ENCODE results near the gene DPP6. TPM values are rescaled to one million over a fixed set of nuclear protein-coding genes. Genes with fewer than 3 reads are reported as not detected.
"Not testable (repeated sequence)": the region's sequence is repeated elsewhere in the genome, so short reads cannot be mapped to it uniquely, and the experiment has no call there.

Gene DPP6
- total RNA-seq, 1 donor from 2014 or later, result not detected

DNA sequence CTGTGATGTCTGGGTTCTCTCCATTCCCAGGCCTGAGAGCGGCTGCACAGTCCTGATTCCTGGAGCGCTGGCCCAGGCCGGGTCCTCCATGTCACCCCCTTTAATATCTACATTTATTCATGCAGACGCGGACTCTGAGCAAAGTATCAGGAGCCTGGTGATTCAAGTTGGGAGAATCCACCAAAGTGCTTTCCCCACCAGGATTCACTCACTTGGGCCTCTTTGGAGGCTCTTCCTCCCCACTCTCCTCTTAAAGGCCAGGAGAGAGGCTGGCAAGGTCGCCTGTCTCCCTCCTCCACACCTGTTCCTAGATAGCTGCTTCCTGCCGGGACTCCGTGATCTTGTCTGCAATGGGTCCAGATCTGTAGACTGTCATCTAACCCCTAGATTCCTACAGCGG, 98.5 kb downstream of the DPP6 start:
- H3K4me3 Mint-ChIP-seq; DNase-seq; intact Hi-C loops (cut with micrococcal nuclease); H3K27me3 Mint-ChIP-seq; H3K36me3 Mint-ChIP-seq (ENCODE audit: low read depth); H3K9me3 Mint-ChIP-seq; H3K27ac Mint-ChIP-seq; H3K4me1 Mint-ChIP-seq: not testable (repeated sequence)

DNA sequence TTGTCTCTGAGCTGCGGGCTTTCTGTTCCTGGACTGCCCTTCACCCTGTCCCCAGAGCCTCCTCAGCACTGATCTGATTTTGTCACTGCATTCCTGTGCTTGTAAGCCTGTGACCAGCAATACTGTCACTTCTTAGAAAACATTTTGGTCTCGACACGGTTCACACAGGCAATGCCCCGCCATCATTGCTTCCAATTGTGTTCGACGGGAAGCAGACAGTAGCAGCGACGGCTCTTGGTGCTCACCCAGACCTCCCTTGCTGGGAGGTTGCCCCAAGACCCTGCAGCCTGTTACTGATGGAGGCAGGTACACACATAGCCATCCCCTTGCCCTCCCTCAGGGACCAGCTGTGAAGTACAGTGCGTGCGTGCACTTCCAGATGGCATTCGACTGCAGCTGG, 99.1 kb downstream of the DPP6 start:
- H3K4me1 Mint-ChIP-seq; H3K36me3 Mint-ChIP-seq (ENCODE audit: low read depth); intact Hi-C loops (cut with micrococcal nuclease); H3K4me3 Mint-ChIP-seq; DNase-seq; H3K27me3 Mint-ChIP-seq; H3K9me3 Mint-ChIP-seq; H3K27ac Mint-ChIP-seq: not testable (repeated sequence)

DNA sequence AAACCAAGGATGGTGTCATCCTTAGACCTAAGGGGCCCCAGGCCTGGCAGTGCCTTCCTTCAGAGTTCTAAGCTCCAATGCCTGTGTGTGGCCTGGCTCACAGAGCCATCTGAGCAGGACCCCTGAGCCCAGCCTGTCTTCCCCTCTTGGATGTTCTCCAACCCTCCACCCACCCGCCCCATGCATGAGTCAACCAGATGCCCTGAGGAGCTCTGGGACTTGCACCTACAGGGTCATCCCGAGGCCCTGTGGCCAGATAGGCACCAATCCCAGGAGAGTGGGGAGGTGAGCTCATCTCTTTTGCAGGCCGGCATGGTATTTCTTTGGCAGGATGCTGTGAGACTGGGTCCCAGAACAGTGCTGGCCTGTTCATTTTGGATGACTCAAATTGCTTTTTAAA, 103.7 kb downstream of the DPP6 start:
- intact Hi-C loops (cut with micrococcal nuclease); H3K4me3 Mint-ChIP-seq; H3K27ac Mint-ChIP-seq; H3K4me1 Mint-ChIP-seq; H3K9me3 Mint-ChIP-seq; H3K27me3 Mint-ChIP-seq; H3K36me3 Mint-ChIP-seq (ENCODE audit: low read depth); DNase-seq: not testable (repeated sequence)

DNA sequence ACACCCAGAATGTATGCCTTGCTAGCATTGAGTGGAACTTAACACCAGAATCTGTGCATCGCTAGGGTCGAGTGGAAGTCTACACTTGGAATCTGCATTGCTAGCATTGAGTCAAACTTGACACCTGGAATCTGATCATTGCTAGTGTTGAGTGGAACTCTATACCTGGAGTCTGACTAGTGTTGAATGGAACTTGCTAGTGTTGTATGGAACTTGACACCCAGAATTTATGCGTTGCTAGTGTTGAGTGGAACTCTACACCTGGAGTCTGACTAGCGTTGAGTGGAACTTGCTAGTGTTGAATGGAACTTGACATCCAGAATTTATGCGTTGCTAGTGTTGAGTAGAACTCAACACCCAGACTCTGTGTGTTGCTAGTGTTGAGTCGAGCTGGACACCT, 110.7 kb downstream of the DPP6 start:
- DNase-seq; H3K4me1 Mint-ChIP-seq; H3K27ac Mint-ChIP-seq; H3K9me3 Mint-ChIP-seq; H3K36me3 Mint-ChIP-seq (ENCODE audit: low read depth); H3K4me3 Mint-ChIP-seq; H3K27me3 Mint-ChIP-seq; intact Hi-C loops (cut with micrococcal nuclease): not testable (repeated sequence)

DNA sequence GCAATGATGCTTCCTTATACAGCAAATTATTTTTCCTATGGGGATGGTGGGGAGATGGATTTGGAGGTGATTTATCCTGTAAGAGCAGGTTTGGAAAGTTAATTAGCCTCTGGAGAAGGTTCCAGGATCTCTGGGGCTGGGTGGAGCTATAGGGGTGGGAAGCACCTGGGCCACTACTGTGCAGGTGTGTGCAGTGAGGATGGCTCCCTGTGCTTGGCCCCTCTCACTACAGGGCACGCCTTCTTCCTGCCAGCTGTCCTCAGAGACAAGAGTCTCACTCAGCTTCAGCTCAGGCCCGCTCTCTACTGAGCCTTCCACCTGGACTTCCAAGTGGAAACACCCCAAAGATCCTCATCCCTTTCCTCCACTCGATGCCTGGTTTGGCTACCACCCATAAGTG, 111.4 kb downstream of the DPP6 start:
- H3K36me3 Mint-ChIP-seq (ENCODE audit: low read depth); H3K4me1 Mint-ChIP-seq; intact Hi-C loops (cut with micrococcal nuclease); H3K4me3 Mint-ChIP-seq; H3K27ac Mint-ChIP-seq; H3K27me3 Mint-ChIP-seq; H3K9me3 Mint-ChIP-seq; DNase-seq: not testable (repeated sequence)

DNA sequence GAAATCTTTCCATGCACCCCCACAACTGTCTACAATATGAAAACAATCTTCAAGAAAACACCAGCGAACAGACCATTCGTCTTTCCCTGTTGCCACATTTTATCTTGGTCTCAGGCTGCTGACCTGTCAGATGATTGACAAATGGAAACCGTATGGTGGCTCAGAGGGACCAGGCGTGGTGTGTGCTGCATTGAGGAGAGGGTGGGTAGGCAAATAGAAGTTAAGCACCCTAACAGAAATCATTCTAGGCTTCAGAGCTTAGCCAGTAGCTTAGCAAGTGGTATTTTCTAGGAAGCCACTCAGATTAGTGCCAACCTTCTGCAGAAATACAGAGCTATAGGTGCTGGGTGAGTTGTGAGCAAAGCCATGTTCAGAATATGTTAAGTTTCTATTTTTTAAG, 114.9 kb downstream of the DPP6 start:
- H3K27ac Mint-ChIP-seq, result no peak overlapping the region
- no peaks in the 10 kb centered on the region for H3K36me3 Mint-ChIP-seq (ENCODE audit: low read depth)
- intact Hi-C loops (cut with micrococcal nuclease), result no loop called here
- no peaks in the 10 kb centered on the region for H3K4me1 Mint-ChIP-seq
- H3K27me3 Mint-ChIP-seq, result no peaks in the 10 kb centered on the region
- no peak overlapping the region for H3K4me3 Mint-ChIP-seq
- H3K9me3 Mint-ChIP-seq, result peaks cover 4% of the 10 kb centered on the region
- DNase-seq, result no peak

DNA sequence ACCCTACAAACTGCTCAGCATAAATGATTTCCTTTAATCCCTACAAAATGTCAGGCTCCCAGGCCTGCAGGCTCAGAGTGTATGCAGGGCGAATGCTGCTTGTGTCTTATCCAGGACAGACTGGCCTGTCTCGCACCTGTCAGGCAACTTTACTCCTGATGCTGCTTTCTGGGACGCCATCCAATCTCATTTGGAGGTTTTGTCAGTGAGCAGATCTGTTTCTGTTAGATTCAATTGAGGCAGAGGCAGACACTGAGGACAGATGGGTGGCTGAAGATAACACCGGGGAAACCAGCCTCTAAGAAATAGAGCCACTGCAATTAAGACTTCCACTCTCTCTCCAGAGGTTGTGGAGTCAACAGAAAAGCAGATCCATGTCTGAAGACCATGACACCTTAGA, 115.6 kb downstream of the DPP6 start:
- H3K27ac Mint-ChIP-seq, result no peak overlapping the region
- H3K36me3 Mint-ChIP-seq (ENCODE audit: low read depth), result no peaks in the 10 kb centered on the region
- no peak for DNase-seq
- H3K4me1 Mint-ChIP-seq, result no peaks in the 10 kb centered on the region
- H3K27me3 Mint-ChIP-seq, result no peaks in the 10 kb centered on the region
- peaks cover 4% of the 10 kb centered on the region for H3K9me3 Mint-ChIP-seq
- no peak overlapping the region for H3K4me3 Mint-ChIP-seq
- intact Hi-C loops (cut with micrococcal nuclease), result no loop called here

DNA sequence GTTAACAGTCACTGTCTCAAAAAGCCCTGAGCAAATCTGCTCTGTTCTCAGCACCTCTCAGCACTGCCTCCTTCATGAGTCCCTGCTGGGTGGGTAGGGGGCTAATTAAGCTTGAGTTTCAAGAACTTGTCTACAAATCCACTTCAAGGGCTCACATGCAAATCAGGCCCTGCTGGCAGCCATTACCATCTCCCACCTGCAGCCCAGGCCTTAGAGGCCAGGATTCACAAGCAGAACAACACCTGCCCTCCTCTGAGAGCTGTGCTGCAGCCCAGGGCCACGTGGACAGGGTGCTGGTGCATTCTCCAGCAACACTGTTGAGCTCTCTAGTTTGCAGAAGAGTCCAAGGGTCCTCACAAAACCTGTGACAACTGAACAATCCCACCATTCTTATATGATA, 119.2 kb downstream of the DPP6 start:
- no peak overlapping the region for H3K4me3 Mint-ChIP-seq
- H3K36me3 Mint-ChIP-seq (ENCODE audit: low read depth), result no peaks in the 10 kb centered on the region
- no peaks in the 10 kb centered on the region for H3K4me1 Mint-ChIP-seq
- peaks cover 4% of the 10 kb centered on the region for H3K9me3 Mint-ChIP-seq
- no peak overlapping the region for H3K27ac Mint-ChIP-seq
- intact Hi-C loops (cut with micrococcal nuclease), result no loop called here
- H3K27me3 Mint-ChIP-seq, result no peaks in the 10 kb centered on the region
- DNase-seq, result no peak

DNA sequence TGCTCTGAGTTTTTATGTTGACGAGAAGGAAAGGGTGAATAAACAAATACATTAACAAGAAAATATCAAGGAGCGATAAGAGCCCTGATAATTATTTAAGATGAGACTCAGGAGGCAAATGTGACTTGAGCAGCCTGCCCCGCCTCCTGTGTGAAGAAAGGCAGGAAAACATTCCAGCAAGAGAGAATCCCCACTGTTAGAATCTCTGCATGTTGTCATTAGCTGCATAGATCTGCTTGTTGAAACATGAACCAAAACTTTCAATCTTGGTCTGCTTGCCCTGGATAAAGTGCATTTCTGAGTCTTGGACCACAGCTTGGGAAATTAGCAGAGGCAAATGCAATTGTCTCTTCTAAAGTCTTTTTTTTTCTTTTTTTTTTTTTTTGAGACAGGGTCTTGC, 120.0 kb downstream of the DPP6 start:
- Mint-ChIP-seq H3K36me3 (ENCODE audit: low read depth) (no peaks in the 10 kb centered on the region), H3K27ac (no peak overlapping the region), H3K9me3 (peaks cover 4% of the 10 kb centered on the region), H3K4me1 (no peaks in the 10 kb centered on the region), H3K4me3 (no peak overlapping the region), H3K27me3 (no peaks in the 10 kb centered on the region)
- intact Hi-C loops (cut with micrococcal nuclease), result no loop called here
- DNase-seq, result no peak

DNA sequence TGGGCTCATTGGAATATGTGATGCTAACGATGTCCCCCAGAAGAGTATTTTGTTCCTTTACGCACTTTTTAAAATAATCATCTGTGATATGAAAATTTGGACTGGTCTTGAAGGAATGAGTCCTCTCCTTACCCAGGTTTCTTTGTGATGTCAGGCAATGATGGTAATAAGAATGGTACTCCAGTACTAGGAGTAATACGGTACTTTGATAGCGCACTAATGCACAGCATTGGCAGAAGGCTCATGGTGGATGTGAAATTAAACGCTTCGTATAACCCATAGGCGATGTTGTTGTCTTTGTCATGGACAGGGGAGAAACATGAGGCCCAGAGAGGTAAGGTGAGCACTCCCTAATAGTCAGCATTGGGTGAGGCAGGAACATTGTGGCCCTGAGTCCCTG, 125.4 kb downstream of the DPP6 start:
- DNase-seq, result no peak
- no peaks in the 10 kb centered on the region for H3K4me1 Mint-ChIP-seq
- H3K9me3 Mint-ChIP-seq, result no peaks in the 10 kb centered on the region
- H3K4me3 Mint-ChIP-seq, result no peak overlapping the region
- no peaks in the 10 kb centered on the region for H3K27me3 Mint-ChIP-seq
- H3K27ac Mint-ChIP-seq, result no peak overlapping the region
- no peaks in the 10 kb centered on the region for H3K36me3 Mint-ChIP-seq (ENCODE audit: low read depth)
- intact Hi-C loops (cut with micrococcal nuclease), result no loop called here

DNA sequence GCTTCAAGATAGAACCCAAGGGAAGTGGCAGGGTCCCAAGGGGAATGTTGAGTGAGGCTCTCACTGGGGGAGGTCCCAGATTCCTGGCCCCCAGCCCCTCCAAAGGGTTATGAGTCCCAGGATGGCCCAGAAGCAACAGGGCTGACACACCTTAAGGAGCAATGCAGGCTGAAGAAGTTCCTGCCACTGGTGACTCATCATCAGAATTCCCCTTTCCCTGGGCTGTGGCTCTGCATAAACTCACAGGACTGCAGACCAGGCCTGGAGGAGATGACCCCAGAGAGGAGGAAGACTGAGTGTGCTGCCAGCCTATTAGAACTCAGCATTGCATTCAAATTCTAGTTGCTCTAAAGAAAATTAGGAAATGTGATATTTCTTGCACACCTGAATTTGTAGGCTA, 126.7 kb downstream of the DPP6 start:
- Mint-ChIP-seq H3K9me3 (no peaks in the 10 kb centered on the region), H3K4me1 (no peaks in the 10 kb centered on the region), H3K36me3 (ENCODE audit: low read depth) (no peaks in the 10 kb centered on the region), H3K4me3 (no peak overlapping the region), H3K27me3 (no peaks in the 10 kb centered on the region), H3K27ac (no peak overlapping the region)
- no peak for DNase-seq
- intact Hi-C loops (cut with micrococcal nuclease), result no loop called here

DNA sequence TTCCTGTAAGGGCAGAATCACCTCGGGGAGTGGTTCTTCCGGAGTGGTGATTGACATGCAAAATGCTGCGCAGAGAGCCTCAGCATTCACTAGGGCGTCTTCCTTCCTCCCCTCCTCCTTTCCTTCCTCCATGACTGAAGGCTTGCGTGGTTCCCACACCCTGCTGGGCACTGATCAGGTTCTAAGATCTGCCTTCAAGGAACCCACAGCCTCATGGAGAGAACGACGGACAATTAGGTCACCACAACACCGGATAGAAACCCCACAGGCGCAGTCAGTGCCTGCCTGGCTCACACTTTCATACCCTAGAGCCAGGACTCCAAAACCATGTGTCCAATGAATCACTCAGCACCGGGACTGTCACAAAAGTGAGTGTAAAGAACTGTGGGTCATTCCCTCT, 131.3 kb downstream of the DPP6 start:
- H3K27me3 Mint-ChIP-seq, result no peaks in the 10 kb centered on the region
- intact Hi-C loops (cut with micrococcal nuclease), result no loop called here
- no peak overlapping the region for H3K4me3 Mint-ChIP-seq
- no peaks in the 10 kb centered on the region for H3K9me3 Mint-ChIP-seq
- no peak for DNase-seq
- no peaks in the 10 kb centered on the region for H3K4me1 Mint-ChIP-seq
- no peak overlapping the region for H3K27ac Mint-ChIP-seq
- no peaks in the 10 kb centered on the region for H3K36me3 Mint-ChIP-seq (ENCODE audit: low read depth)

DNA sequence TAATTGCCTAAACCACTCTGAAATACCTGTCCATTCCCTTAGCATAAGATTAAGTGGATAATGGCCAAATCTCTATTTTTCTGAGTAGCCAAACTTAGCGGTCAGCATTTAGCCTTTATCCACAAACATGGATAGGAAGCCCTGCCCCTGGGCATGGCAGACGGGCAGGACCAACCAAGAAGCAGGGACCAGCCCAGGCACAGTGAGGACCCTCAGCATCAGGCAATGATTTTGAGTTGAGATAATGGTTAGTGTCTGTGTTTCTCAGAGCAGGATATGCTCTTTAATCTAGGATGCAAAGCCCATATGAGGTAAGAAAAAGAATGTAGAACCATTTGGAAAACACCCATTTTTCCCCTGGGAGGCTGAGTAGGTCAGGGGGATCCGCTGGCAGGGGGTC, 131.7 kb downstream of the DPP6 start:
- Mint-ChIP-seq H3K27me3 (no peaks in the 10 kb centered on the region), H3K27ac (no peak overlapping the region), H3K4me3 (no peak overlapping the region), H3K4me1 (no peaks in the 10 kb centered on the region), H3K36me3 (ENCODE audit: low read depth) (no peaks in the 10 kb centered on the region), H3K9me3 (no peaks in the 10 kb centered on the region)
- no peak for DNase-seq
- intact Hi-C loops (cut with micrococcal nuclease), result no loop called here

DNA sequence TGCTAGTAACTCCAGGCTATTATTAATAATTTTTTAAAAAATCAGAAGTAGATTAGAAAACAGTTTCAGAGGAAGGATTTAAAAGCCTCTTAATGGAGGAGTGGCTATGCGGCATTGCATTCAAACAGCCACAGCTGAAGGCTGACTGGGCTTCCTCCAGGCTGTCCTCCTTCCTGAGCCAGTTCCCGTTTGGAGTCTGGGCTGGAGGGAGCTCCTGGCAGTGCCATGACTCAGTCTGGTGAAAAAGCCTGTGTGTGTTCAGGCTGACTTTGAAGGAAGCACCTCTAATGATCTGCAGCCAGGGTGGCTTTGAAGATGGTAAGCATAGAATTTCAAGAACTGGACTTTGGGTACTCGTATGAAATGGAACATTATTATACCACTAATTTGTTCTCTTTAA, 134.6 kb downstream of the DPP6 start:
- Mint-ChIP-seq H3K4me1 (no peaks in the 10 kb centered on the region), H3K9me3 (no peaks in the 10 kb centered on the region), H3K27me3 (no peaks in the 10 kb centered on the region), H3K27ac (no peak overlapping the region), H3K36me3 (ENCODE audit: low read depth) (no peaks in the 10 kb centered on the region), H3K4me3 (no peak overlapping the region)
- intact Hi-C loops (cut with micrococcal nuclease), result no loop called here
- no peak for DNase-seq

DNA sequence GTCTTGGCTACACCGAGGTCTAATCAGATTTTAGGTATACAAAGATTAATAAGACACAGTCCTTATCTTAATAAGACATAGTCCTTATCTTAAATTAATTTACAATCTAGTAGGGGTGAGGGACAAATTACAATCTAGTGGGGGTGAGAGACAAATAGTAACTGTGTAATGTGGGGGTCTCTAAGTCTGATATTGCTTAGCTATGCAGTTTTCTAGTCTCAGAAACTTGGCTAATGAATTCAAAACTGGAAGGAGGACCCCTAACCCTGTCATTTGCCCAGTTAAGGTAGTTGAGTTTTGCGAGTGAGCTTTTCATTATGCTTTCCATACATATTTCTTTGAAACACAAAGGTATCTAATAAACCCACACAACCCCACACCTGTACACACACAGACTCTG, 136.1 kb downstream of the DPP6 start:
- no peaks in the 10 kb centered on the region for H3K36me3 Mint-ChIP-seq (ENCODE audit: low read depth)
- H3K4me1 Mint-ChIP-seq, result no peaks in the 10 kb centered on the region
- H3K27me3 Mint-ChIP-seq, result no peaks in the 10 kb centered on the region

DNA sequence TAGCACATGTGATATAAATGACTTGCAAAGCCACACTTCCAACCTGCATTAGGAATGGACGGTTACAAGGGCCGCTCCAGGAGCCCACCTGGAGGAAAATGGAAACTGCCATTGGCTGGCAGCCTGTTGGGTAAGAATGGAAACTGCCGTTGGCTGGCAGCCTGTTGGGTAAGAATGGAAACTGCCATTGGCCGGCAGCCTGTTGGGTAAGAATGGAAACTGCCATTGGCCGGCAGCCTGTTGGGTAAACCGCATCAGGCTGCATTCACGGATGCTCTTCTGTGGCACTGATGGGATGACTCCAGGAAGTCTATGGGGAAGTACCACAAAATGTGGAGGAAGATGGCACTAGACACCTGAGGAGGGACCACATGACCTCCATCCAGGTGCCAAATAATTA, 143.1 kb downstream of the DPP6 start:
- intact Hi-C loops (cut with micrococcal nuclease), result no loop called here
- Mint-ChIP-seq H3K36me3 (ENCODE audit: low read depth) (no peaks in the 10 kb centered on the region), H3K4me1 (no peaks in the 10 kb centered on the region), H3K27me3 (no peaks in the 10 kb centered on the region), H3K27ac (no peak overlapping the region), H3K4me3 (no peak overlapping the region), H3K9me3 (peaks cover 4% of the 10 kb centered on the region)
- no peak for DNase-seq

More for the DNA sequence above, 136.1 kb downstream of the DPP6 start:
- intact Hi-C loops (cut with micrococcal nuclease), result no loop called here
- DNase-seq, result no peak
- no peak overlapping the region for H3K27ac Mint-ChIP-seq
- H3K9me3 Mint-ChIP-seq, result no peaks in the 10 kb centered on the region
- H3K4me3 Mint-ChIP-seq, result no peak overlapping the region

Measured in activated CD4-positive, alpha-beta T cell treated with anti-CD3 and anti-CD28 coated beads, Interleukin-2, amount 10 ng/mL, durations not matched to agents 24 days and 14 days (primary cell).